SK-N-SH treated with all-trans-retinoic acid at 6 μM for 48 hours (cell line): ENCODE measurements around the gene BPIFB1.

ENCODE experiments used
- ATAC-seq: fragments of 200-7000 bp; cut with Tn5 transposase; 3 replicates; pipeline ENCODE4 v1.9.1; 2020; ENCODE audit warnings: mild to moderate bottlenecking, moderate library complexity
- ARNTL ChIP-seq: fragments of 450-650 bp; formaldehyde crosslinking; IDR thresholded peaks from 2 replicates; pipeline ENCODE4 v1.5.0; 2020; ENCODE audit warnings: low read depth, mild to moderate bottlenecking, moderate library complexity, borderline replicate concordance
- BACH2 ChIP-seq: fragments of 250-450 bp; sonication (Bioruptor Pico); IDR thresholded peaks from 2 replicates; pipeline ENCODE4 v1.9.0; 2021; ENCODE audit warnings: mild to moderate bottlenecking, borderline replicate concordance
- CSDC2 ChIP-seq: fragments of 250-450 bp; sonication (Bioruptor Pico); IDR thresholded peaks from 2 replicates; pipeline ENCODE4 v1.5.0; 2020; ENCODE audit warnings: mild to moderate bottlenecking, moderate library complexity
- CSRNP3 ChIP-seq: fragments of 250-450 bp; sonication (Bioruptor Pico); IDR thresholded peaks from 2 replicates; pipeline ENCODE4 v1.5.1; 2021; ENCODE audit warnings: mild to moderate bottlenecking, moderate library complexity
- ESRRG ChIP-seq: fragments of 250-450 bp; sonication (Bioruptor Pico); IDR thresholded peaks from 2 replicates; pipeline ENCODE4 v1.6.1; 2021; ENCODE audit warnings: mild to moderate bottlenecking
- GLIS3 ChIP-seq: fragments of 250-450 bp; sonication (Bioruptor Pico); IDR thresholded peaks from 2 replicates; pipeline ENCODE4 v1.5.0; 2020; ENCODE audit warnings: mild to moderate bottlenecking, moderate library complexity
- ISL1 ChIP-seq: fragments of 250-450 bp; sonication (Bioruptor Pico); IDR thresholded peaks from 2 replicates; pipeline ENCODE4 v2.1.2; 2022; ENCODE audit warnings: mild to moderate bottlenecking, moderate library complexity
- OSR1 ChIP-seq: fragments of 250-450 bp; sonication (Bioruptor Pico); IDR thresholded peaks from 2 replicates; pipeline ENCODE4 v1.8.0; 2022; ENCODE audit warnings: moderate library complexity, mild to moderate bottlenecking, inconsistent platforms
- PPARA ChIP-seq: fragments of 250-450 bp; sonication (Bioruptor Pico); IDR thresholded peaks from 2 replicates; pipeline ENCODE4 v1.5.0; 2020; ENCODE audit warnings: mild to moderate bottlenecking, borderline replicate concordance
- RARB ChIP-seq: fragments of 250-450 bp; sonication (Bioruptor Pico); IDR thresholded peaks from 2 replicates; pipeline ENCODE4 v1.8.0; 2021; ENCODE audit warnings: mild to moderate bottlenecking, moderate library complexity
- SNAI2 ChIP-seq: fragments of 250-450 bp; sonication (Bioruptor Pico); IDR thresholded peaks from 2 replicates; pipeline ENCODE4 v1.5.0; 2020; ENCODE audit warnings: mild to moderate bottlenecking, moderate library complexity
- TOX ChIP-seq: fragments of 250-450 bp; sonication (Bioruptor Pico); IDR thresholded peaks from 2 replicates; pipeline ENCODE4 v1.8.0; 2021; ENCODE audit warnings: mild to moderate bottlenecking, moderate library complexity, borderline replicate concordance
- ZC3H10 ChIP-seq: fragments of 250-450 bp; sonication (Bioruptor Pico); IDR thresholded peaks from 2 replicates; pipeline ENCODE4 v1.5.1; 2021; ENCODE audit warnings: mild to moderate bottlenecking, moderate library complexity
- ZFP3 ChIP-seq: fragments of 250-450 bp; sonication (Bioruptor Pico); IDR thresholded peaks from 2 replicates; pipeline ENCODE4 v1.5.0; 2020; ENCODE audit warnings: mild to moderate bottlenecking, moderate library complexity
- ZFP30 ChIP-seq: fragments of 450-650 bp; formaldehyde crosslinking; IDR thresholded peaks from 2 replicates; pipeline ENCODE4 v1.5.0; 2022; ENCODE audit warnings: mild to moderate bottlenecking, moderate library complexity
- ZNF565 ChIP-seq: fragments of 450-650 bp; formaldehyde crosslinking; conservative IDR thresholded peaks from 2 replicates; pipeline ENCODE4 v1.5.0; 2020; ENCODE audit warnings: low read depth, mild to moderate bottlenecking, moderate library complexity
- ZNF70 ChIP-seq: fragments of 450-650 bp; formaldehyde crosslinking; IDR thresholded peaks from 2 replicates; pipeline ENCODE4 v1.5.0; 2020; ENCODE audit warnings: mild to moderate bottlenecking, moderate library complexity
- ZNF8 ChIP-seq: fragments of 450-650 bp; formaldehyde crosslinking; IDR thresholded peaks from 2 replicates; pipeline ENCODE4 v1.5.0; 2020; ENCODE audit warnings: mild to moderate bottlenecking, moderate library complexity
- TF ChIP-seq, protein P1 (sequence below): fragments of 250-450 bp; sonication (Bioruptor Pico); IDR thresholded peaks from 2 replicates; pipeline ENCODE4 v1.8.0; 2021; ENCODE audit warnings: low read depth, mild to moderate bottlenecking, moderate library complexity, borderline replicate concordance
- TF ChIP-seq, protein P2 (sequence below): fragments of 250-450 bp; sonication (Bioruptor Pico); IDR thresholded peaks from 2 replicates; pipeline ENCODE4 v1.5.0; 2020; ENCODE audit warnings: mild to moderate bottlenecking, moderate library complexity
- TF ChIP-seq, protein P3 (sequence below): fragments of 250-450 bp; sonication (Bioruptor Pico); IDR thresholded peaks from 2 replicates; pipeline ENCODE4 v1.5.1; 2020; ENCODE audit warnings: low read depth, mild to moderate bottlenecking, moderate library complexity

The BPIFB1 gene

GRCh38 chr20:33334111-33334510 is 51.1 kb downstream of the BPIFB1 start (continued):
- TF ChIP-seq ZNF565 (CRISPR knock-in tag) (no peak), ZNF70 (CRISPR knock-in tag) (no peak), CSRNP3 (CRISPR knock-in tag) (no peak), PPARA (CRISPR knock-in tag) (no peak)
- TF ChIP-seq, protein P1, sequence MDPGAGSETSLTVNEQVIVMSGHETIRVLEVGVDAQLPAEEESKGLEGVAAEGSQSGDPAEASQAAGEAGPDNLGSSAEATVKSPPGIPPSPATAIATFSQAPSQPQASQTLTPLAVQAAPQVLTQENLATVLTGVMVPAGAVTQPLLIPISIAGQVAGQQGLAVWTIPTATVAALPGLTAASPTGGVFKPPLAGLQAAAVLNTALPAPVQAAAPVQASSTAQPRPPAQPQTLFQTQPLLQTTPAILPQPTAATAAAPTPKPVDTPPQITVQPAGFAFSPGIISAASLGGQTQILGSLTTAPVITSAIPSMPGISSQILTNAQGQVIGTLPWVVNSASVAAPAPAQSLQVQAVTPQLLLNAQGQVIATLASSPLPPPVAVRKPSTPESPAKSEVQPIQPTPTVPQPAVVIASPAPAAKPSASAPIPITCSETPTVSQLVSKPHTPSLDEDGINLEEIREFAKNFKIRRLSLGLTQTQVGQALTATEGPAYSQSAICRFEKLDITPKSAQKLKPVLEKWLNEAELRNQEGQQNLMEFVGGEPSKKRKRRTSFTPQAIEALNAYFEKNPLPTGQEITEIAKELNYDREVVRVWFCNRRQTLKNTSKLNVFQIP (CRISPR knock-in tag) = no peak

- ATAC-seq = no peak
- TF ChIP-seq TOX (no peak), ZFP30 (CRISPR knock-in tag) (no peak), GLIS3 (CRISPR knock-in tag) (no peak), CSRNP3 (CRISPR knock-in tag) (no peak), ZC3H10 (CRISPR knock-in tag) (no peak), ZNF70 (CRISPR knock-in tag) (no peak), PPARA (CRISPR knock-in tag) (no peak), CSDC2 (CRISPR knock-in tag) (no peak), ZNF565 (CRISPR knock-in tag) (no peak), RARB (CRISPR knock-in tag) (no peak), BACH2 (CRISPR knock-in tag) (no peak)
Measured at GRCh38 chr20:33336375-33336774, 53.4 kb downstream of the BPIFB1 start.

DNA sequence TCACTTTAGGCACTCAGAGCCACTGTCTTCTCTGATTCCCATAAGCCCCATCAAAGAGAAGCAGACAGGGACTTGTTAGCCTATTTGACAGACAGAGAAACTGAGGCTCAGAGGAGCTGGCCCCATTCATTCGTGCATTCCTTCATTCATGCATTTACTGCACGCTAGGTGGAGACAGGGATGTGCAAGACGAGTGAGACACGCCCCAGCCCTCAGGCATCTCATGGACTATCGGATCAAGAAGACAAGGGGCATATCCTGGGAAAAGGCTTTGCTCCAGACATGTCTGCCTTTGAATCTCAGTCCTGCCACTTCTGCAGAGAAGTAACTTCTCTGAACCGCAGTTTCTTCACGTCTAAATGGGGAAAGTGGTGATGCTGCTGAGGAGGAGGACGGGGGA is 54.1 kb downstream of the BPIFB1 start:
- ATAC-seq = no peak

More for the DNA sequence above, 54.1 kb downstream of the BPIFB1 start:
- TF ChIP-seq, protein P2, sequence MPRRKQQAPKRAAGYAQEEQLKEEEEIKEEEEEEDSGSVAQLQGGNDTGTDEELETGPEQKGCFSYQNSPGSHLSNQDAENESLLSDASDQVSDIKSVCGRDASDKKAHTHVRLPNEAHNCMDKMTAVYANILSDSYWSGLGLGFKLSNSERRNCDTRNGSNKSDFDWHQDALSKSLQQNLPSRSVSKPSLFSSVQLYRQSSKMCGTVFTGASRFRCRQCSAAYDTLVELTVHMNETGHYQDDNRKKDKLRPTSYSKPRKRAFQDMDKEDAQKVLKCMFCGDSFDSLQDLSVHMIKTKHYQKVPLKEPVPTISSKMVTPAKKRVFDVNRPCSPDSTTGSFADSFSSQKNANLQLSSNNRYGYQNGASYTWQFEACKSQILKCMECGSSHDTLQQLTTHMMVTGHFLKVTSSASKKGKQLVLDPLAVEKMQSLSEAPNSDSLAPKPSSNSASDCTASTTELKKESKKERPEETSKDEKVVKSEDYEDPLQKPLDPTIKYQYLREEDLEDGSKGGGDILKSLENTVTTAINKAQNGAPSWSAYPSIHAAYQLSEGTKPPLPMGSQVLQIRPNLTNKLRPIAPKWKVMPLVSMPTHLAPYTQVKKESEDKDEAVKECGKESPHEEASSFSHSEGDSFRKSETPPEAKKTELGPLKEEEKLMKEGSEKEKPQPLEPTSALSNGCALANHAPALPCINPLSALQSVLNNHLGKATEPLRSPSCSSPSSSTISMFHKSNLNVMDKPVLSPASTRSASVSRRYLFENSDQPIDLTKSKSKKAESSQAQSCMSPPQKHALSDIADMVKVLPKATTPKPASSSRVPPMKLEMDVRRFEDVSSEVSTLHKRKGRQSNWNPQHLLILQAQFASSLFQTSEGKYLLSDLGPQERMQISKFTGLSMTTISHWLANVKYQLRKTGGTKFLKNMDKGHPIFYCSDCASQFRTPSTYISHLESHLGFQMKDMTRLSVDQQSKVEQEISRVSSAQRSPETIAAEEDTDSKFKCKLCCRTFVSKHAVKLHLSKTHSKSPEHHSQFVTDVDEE (CRISPR knock-in tag) = no peak
- TF ChIP-seq ARNTL (CRISPR knock-in tag) (no peak), OSR1 (CRISPR knock-in tag) (no peak), ZFP3 (CRISPR knock-in tag) (no peak), RARB (CRISPR knock-in tag) (no peak), ESRRG (no peak), GLIS3 (CRISPR knock-in tag) (no peak), SNAI2 (CRISPR knock-in tag) (no peak), ISL1 (CRISPR knock-in tag) (no peak), ZNF565 (CRISPR knock-in tag) (no peak), ZFP30 (CRISPR knock-in tag) (no peak), ZNF70 (CRISPR knock-in tag) (no peak), PPARA (CRISPR knock-in tag) (no peak), ZC3H10 (CRISPR knock-in tag) (no peak), BACH2 (CRISPR knock-in tag) (no peak), CSDC2 (CRISPR knock-in tag) (no peak), ZNF8 (CRISPR knock-in tag) (no peak)
- TF ChIP-seq, protein P3, sequence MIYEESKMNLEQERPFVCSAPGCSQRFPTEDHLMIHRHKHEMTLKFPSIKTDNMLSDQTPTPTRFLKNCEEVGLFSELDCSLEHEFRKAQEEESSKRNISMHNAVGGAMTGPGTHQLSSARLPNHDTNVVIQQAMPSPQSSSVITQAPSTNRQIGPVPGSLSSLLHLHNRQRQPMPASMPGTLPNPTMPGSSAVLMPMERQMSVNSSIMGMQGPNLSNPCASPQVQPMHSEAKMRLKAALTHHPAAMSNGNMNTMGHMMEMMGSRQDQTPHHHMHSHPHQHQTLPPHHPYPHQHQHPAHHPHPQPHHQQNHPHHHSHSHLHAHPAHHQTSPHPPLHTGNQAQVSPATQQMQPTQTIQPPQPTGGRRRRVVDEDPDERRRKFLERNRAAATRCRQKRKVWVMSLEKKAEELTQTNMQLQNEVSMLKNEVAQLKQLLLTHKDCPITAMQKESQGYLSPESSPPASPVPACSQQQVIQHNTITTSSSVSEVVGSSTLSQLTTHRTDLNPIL = no peak
- TF ChIP-seq, protein P1 (CRISPR knock-in tag) = no peak
